Measurements from ENCODE around the gene DENND5A.

The DENND5A gene

GRCh38 chr11:9089636-9090035 is 175.5 kb downstream of the DENND5A start:
- no peak for DNase-seq (ENCODE audit: extremely low spot score)
- POLR2A ChIA-PET, result no interaction called here
- CTCF ChIA-PET, result interaction anchor here (1.2 to 3.0 kb wide), 8 partner anchors 12 to 417 kb away, joined by 3 to 14 read pairs (median 4); no protein-coding TSS in a partner anchor
- TF ChIP-seq CTCF (IDR thresholded peaks at IDR 0.05; ENCODE audit: control extremely low read depth, extremely low read depth, low read depth, missing control alignments), result no peak

GRCh38 chr11:9089061-9089460 is 176.1 kb downstream of the DENND5A start:
- DNase-seq (ENCODE audit: extremely low spot score), result no peak
- ChIA-PET POLR2A (interaction anchor here (0.6 kb wide), 1 partner anchor 166 kb away, joined by 3 read pairs; no protein-coding TSS in a partner anchor), CTCF (interaction anchor here (1.1 to 3.0 kb wide), 10 partner anchors 9 to 446 kb away, joined by 3 to 14 read pairs (median 4); no protein-coding TSS in a partner anchor)
- TF ChIP-seq CTCF (IDR thresholded peaks at IDR 0.05; ENCODE audit: control extremely low read depth, extremely low read depth, low read depth, missing control alignments), result no peak

Measured in GM10248 (cell line).